Activated CD4-positive, alpha-beta memory T cell treated with anti-CD3 and anti-CD28 coated beads, Interleukin-2, amount 10 ng/mL, durations not matched to agents 7 days and 5 days (primary cell): Measurements from ENCODE around the gene SRRM4. TPM values are rescaled to one million over a fixed set of nuclear protein-coding genes. Genes with fewer than 3 reads are reported as not detected.

ENCODE experiments used
- CTCF ChIA-PET: fragments of 350-600 bp; sonication (Branson Sonifier 250); formaldehyde crosslinking; loops from one replicate; lab custom pipeline; 2021; ENCODE audit warnings: antibody characterized with exemption, inconsistent platforms; lab: Charles Lee
- POLR2A ChIA-PET: fragments of 350-600 bp; sonication (Branson Sonifier 250); formaldehyde crosslinking; loops from one replicate; lab custom pipeline; 2021; ENCODE audit warnings: antibody characterized with exemption; lab: Charles Lee
- DNase-seq: peaks from one replicate; pipeline ENCODE4 v3.0.0-alpha.2; 2020
- H3K27ac Mint-ChIP-seq: one replicate; pipeline ENCODE4 v1.8.0; 2021; ENCODE audit warnings: mild to moderate bottlenecking, mixed read lengths
- H3K27me3 Mint-ChIP-seq: one replicate; pipeline ENCODE4 v1.8.0; 2021; ENCODE audit warnings: mixed read lengths
- H3K36me3 Mint-ChIP-seq: one replicate; pipeline ENCODE4 v1.8.0; 2021; ENCODE audit warnings: low read depth, mixed read lengths
- H3K4me1 Mint-ChIP-seq: one replicate; pipeline ENCODE4 v1.8.0; 2021; ENCODE audit warnings: mixed read lengths
- H3K4me3 Mint-ChIP-seq: one replicate; pipeline ENCODE4 v1.8.0; 2021; ENCODE audit warnings: mild to moderate bottlenecking, mixed read lengths
- H3K9me3 Mint-ChIP-seq: one replicate; pipeline ENCODE4 v1.8.0; 2021; ENCODE audit warnings: mixed read lengths
- total RNA-seq, 2 experiments: library from RNA; stranded (reverse); gene quantifications; one replicate each; pipeline ENCODE4 v1.2.3, GENCODE V29; 2021

Gene SRRM4
- total RNA-seq, 2 experiments from 2014 or later: not detected

- Mint-ChIP-seq H3K27me3 (no peaks in the 10 kb centered on the region), H3K36me3 (no peaks in the 10 kb centered on the region), H3K4me3 (no peak overlapping the region), H3K27ac (no peak overlapping the region), H3K4me1 (no peaks in the 10 kb centered on the region), H3K9me3 (no peaks in the 10 kb centered on the region)
- CTCF ChIA-PET: no interaction called here
- POLR2A ChIA-PET: no interaction called here
- DNase-seq: no peak
These were observed 140.7 kb downstream of the SRRM4 start for GRCh38 chr12:119122047-119122446.

GRCh38 chr12:119122751-119123150 is 141.4 kb downstream of the SRRM4 start:
- no peaks in the 10 kb centered on the region for H3K27me3 Mint-ChIP-seq
- no peak overlapping the region for H3K27ac Mint-ChIP-seq
- no peaks in the 10 kb centered on the region for H3K4me1 Mint-ChIP-seq
- ChIA-PET POLR2A (no interaction called here), CTCF (no interaction called here)
- DNase-seq: no peak
- no peak overlapping the region for H3K4me3 Mint-ChIP-seq
- no peaks in the 10 kb centered on the region for H3K9me3 Mint-ChIP-seq
- no peaks in the 10 kb centered on the region for H3K36me3 Mint-ChIP-seq

DNA sequence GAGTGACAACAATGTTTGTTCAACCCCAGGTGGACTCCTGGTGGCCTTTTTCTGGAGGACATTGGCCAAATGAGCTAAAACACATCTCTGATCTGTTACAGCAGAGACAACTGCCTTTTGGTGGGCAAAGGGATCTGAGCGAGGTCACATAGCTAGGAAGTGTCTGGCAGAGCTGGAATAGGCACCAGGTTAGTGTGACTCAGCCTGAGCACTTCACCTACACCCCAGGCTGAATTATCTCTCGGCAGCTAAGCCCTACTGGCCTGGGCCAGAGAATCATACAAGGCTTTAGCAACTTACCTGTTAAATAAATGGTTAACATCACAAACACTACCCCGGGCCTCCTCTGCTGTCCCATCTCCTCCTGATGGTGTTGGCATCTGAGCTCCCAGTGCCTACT is 147.2 kb downstream of the SRRM4 start:
- Mint-ChIP-seq H3K4me1 (no peaks in the 10 kb centered on the region), H3K36me3 (no peaks in the 10 kb centered on the region), H3K4me3 (no peak overlapping the region), H3K9me3 (peaks cover 10% of the 10 kb centered on the region), H3K27me3 (no peaks in the 10 kb centered on the region), H3K27ac (no peak overlapping the region)
- POLR2A ChIA-PET: no interaction called here
- DNase-seq: no peak
- CTCF ChIA-PET: no interaction called here

DNA sequence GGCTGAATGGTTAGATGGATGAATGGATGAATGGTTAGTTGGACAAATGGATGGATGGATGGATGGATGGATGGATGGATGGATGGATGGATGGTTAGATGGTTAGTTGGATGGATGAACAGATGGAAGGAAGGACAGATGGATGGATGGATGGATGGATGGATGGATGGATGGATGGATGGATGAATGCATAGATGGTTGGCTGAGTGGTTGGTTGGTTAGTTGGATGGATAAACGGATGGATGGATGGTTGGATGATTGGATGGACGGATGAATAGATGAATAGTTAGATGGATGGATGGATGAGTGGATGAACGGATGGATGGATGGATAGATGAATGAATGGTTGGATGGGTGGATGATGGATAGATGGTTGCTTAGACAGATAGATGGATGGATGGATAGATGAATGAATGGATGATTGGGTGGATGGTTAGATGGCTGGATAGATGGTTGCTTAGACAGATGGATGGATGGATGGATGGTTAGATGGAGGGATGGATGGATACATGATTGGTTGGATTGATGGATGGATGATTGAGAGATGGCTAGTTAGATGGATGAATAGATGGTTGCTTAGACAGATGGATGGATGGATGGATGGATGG is 148.6 kb downstream of the SRRM4 start:
- POLR2A ChIA-PET: no interaction called here
- Mint-ChIP-seq H3K4me3 (no peak overlapping the region), H3K36me3 (no peaks in the 10 kb centered on the region), H3K9me3 (peaks cover 10% of the 10 kb centered on the region), H3K27ac (no peak overlapping the region), H3K4me1 (no peaks in the 10 kb centered on the region), H3K27me3 (no peaks in the 10 kb centered on the region)
- CTCF ChIA-PET: no interaction called here
- DNase-seq: no peak

- no peak overlapping the region for H3K4me3 Mint-ChIP-seq
- CTCF ChIA-PET: no interaction called here
These were observed 149.2 kb downstream of the SRRM4 start for GRCh38 chr12:119130523-119130922.

GRCh38 chr12:119134284-119135072 is 153.1 kb downstream of the SRRM4 start:
- H3K4me3 Mint-ChIP-seq: no peak overlapping the region
- ChIA-PET POLR2A (no interaction called here), CTCF (no interaction called here)
- H3K4me1 Mint-ChIP-seq: no peaks in the 10 kb centered on the region
- no peaks in the 10 kb centered on the region for H3K27me3 Mint-ChIP-seq
- H3K36me3 Mint-ChIP-seq: no peaks in the 10 kb centered on the region
- DNase-seq: no peak
- peaks cover 9% of the 10 kb centered on the region for H3K9me3 Mint-ChIP-seq
- H3K27ac Mint-ChIP-seq: no peak overlapping the region

More at GRCh38 chr12:119130523-119130922, 149.2 kb downstream of the SRRM4 start:
- no peak overlapping the region for H3K27ac Mint-ChIP-seq
- no peaks in the 10 kb centered on the region for H3K27me3 Mint-ChIP-seq
- no peak for DNase-seq
- no peaks in the 10 kb centered on the region for H3K4me1 Mint-ChIP-seq
- peaks cover 10% of the 10 kb centered on the region for H3K9me3 Mint-ChIP-seq
- H3K36me3 Mint-ChIP-seq: no peaks in the 10 kb centered on the region
- POLR2A ChIA-PET: no interaction called here

DNA sequence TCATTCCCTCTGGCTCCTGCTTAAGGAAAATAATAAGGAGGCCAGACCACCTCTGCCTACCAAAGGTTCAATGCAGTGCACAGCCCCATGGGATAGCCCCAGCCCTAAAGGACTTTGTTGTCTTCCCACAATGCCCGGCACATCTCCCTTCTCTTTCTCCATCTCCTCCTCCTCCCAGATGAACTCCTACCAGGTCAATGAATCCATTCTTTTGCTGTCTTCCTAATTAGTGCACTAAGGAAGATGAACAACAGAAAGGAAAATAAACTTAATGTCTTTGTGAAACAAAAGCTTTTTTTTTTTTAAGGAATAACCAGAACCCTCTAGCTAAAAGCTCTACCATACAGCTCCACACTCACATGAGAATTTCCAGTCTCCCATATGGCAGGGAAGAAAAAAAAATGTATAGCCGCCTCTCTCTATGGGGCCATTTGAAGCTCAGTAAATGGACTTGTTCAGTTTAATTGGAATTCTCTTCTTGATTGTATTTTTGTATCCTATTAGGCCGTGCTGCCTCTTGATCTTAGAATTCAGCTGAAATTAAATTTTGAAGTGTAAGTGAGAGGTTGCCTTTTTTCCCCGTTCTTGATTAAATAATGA is 155.6 kb downstream of the SRRM4 start:
- Mint-ChIP-seq H3K27ac (no peak overlapping the region), H3K9me3 (no peaks in the 10 kb centered on the region), H3K27me3 (no peaks in the 10 kb centered on the region), H3K4me1 (no peaks in the 10 kb centered on the region), H3K36me3 (no peaks in the 10 kb centered on the region), H3K4me3 (no peak overlapping the region)
- CTCF ChIA-PET: no interaction called here
- DNase-seq: no peak
- POLR2A ChIA-PET: no interaction called here

DNA sequence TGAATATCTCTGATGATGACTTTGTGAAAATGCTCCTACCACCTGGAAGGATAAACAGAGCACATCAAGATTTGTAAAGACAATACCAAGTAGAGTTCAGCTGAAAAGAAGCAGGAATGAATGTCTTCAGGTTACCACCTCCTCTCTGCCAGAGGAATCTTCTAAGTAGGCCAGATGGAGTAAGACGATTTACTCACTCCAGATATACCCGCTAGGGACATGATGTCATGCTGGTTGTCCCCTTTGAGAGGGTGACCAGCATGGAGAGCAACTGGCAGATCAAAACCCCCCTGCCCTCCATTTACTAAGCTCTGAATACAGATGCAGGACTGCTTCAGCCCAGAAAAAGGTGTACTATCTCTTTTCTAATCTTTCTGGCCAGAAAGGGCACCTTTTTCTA is 158.1 kb downstream of the SRRM4 start:
- H3K36me3 Mint-ChIP-seq: no peaks in the 10 kb centered on the region
- DNase-seq: no peak
- CTCF ChIA-PET: no interaction called here
- H3K9me3 Mint-ChIP-seq: no peaks in the 10 kb centered on the region
- POLR2A ChIA-PET: no interaction called here
- H3K27me3 Mint-ChIP-seq: no peaks in the 10 kb centered on the region
- no peak overlapping the region for H3K4me3 Mint-ChIP-seq
- H3K27ac Mint-ChIP-seq: no peak overlapping the region
- no peaks in the 10 kb centered on the region for H3K4me1 Mint-ChIP-seq

GRCh38 chr12:119145367-119145766 is 164.0 kb downstream of the SRRM4 start:
- Mint-ChIP-seq H3K27ac (no peak overlapping the region), H3K36me3 (no peaks in the 10 kb centered on the region), H3K27me3 (no peaks in the 10 kb centered on the region), H3K4me1 (no peaks in the 10 kb centered on the region), H3K9me3 (peaks cover 6% of the 10 kb centered on the region), H3K4me3 (no peak overlapping the region)
- DNase-seq: no peak
- POLR2A ChIA-PET: no interaction called here
- CTCF ChIA-PET: no interaction called here

GRCh38 chr12:119147847-119148448 is 166.6 kb downstream of the SRRM4 start:
- no peaks in the 10 kb centered on the region for H3K36me3 Mint-ChIP-seq
- CTCF ChIA-PET: no interaction called here
- H3K27me3 Mint-ChIP-seq: no peaks in the 10 kb centered on the region
- peaks cover 6% of the 10 kb centered on the region for H3K9me3 Mint-ChIP-seq
- no peak for DNase-seq
- H3K4me1 Mint-ChIP-seq: no peaks in the 10 kb centered on the region
- POLR2A ChIA-PET: no interaction called here
- no peak overlapping the region for H3K27ac Mint-ChIP-seq
- no peak overlapping the region for H3K4me3 Mint-ChIP-seq

GRCh38 chr12:119149270-119149669 is 167.9 kb downstream of the SRRM4 start:
- no peaks in the 10 kb centered on the region for H3K27me3 Mint-ChIP-seq
- H3K4me1 Mint-ChIP-seq: no peaks in the 10 kb centered on the region
- POLR2A ChIA-PET: no interaction called here
- H3K9me3 Mint-ChIP-seq: peaks cover 8% of the 10 kb centered on the region
- no peak for DNase-seq
- CTCF ChIA-PET: no interaction called here
- H3K4me3 Mint-ChIP-seq: no peak overlapping the region
- H3K36me3 Mint-ChIP-seq: no peaks in the 10 kb centered on the region
- no peak overlapping the region for H3K27ac Mint-ChIP-seq

DNA sequence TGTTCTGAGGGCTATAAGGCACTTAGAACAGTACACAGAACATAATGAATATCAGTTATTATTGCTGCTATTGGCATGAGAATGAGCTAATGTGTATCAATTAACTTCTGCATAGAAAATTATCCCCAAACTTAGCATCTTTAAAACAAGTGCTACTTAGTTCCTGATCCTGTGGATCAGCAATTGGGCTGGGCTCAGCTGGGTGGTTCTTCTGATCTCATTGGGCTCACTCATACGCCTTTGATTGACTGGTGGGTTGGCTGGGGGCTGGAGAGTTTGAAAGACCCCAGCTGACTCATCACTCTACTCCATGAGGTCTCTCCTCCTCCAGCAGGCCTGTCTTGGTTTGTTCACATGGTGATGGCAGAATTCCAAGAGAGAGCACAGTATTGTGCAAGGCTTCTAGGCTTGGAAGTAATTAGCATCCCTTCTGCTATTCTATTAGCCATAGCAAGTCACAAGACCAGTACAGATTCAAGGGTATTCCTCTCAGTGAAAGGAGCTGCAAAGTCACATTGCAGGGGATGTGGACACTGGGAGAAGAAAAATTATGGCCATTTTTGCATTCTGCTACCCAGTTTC is 170.2 kb downstream of the SRRM4 start:
- no peaks in the 10 kb centered on the region for H3K4me1 Mint-ChIP-seq
- H3K27ac Mint-ChIP-seq: no peak overlapping the region
- no peaks in the 10 kb centered on the region for H3K36me3 Mint-ChIP-seq
- no peak for DNase-seq
- ChIA-PET CTCF (interaction anchor here (0.7 kb wide), 1 partner anchor 41 kb away, joined by 3 read pairs; no protein-coding TSS in a partner anchor), POLR2A (no interaction called here)
- peaks cover 2% of the 10 kb centered on the region for H3K9me3 Mint-ChIP-seq
- no peaks in the 10 kb centered on the region for H3K27me3 Mint-ChIP-seq
- H3K4me3 Mint-ChIP-seq: no peak overlapping the region
